GM12878 (cell line): ENCODE results near the gene OR52E6. TPM values are rescaled to one million over a fixed set of nuclear protein-coding genes. Genes with fewer than 3 reads are reported as not detected.

Source experiments
- ATAC-seq: fragments of 200-7000 bp; cut with Tn5 transposase; 3 replicates; pipeline ENCODE4 v1.9.1; 2020; ENCODE audit warnings: mild to moderate bottlenecking, moderate library complexity
- BruUV-seq: library from RNA; stranded (reverse); fragments of 400-500 nt; replicated peaks from 2 replicates; lab custom pipeline; 2021; lab: Mats Ljungman, UMichigan
- CTCF ChIA-PET: fragments of 300-600 bp; sonication (Branson Sonifier 250); formaldehyde crosslinking; extraction: SDS; loops from one replicate; lab custom pipeline; 2021; ENCODE audit warnings: inconsistent platforms; lab: Yijun Ruan, JAX
- POLR2A ChIA-PET: fragments of 350-600 bp; formaldehyde crosslinking; extraction: SDS; loops from one replicate; lab custom pipeline; 2021; ENCODE audit warnings: inconsistent platforms; lab: Charles Lee
- RAD21 ChIA-PET: fragments of 300-600 bp; sonication (Branson Sonifier 250); formaldehyde crosslinking; loops from one replicate; lab custom pipeline; 2023; ENCODE audit warnings: antibody characterized with exemption; ENCODE audit not compliant: unreplicated experiment; lab: Charles Lee
- SMC1A ChIA-PET: fragments of 300-600 bp; sonication (Branson Sonifier 250); formaldehyde crosslinking; loops from one replicate; lab custom pipeline; 2023; ENCODE audit not compliant: unreplicated experiment, uncharacterized antibody; lab: Charles Lee
- DNase-seq: peaks from one replicate; pipeline ENCODE4 v3.0.0-alpha.2; 2011; ENCODE audit warnings: low read depth, low spot score
- FAIRE-seq: peaks from 3 replicates; lab custom pipeline; 2011; peaks lifted over from hg19 to GRCh38; lab: Jason Lieb, UNC
- H2AFZ ChIP-seq: 2 replicates; pipeline ENCODE4 v1.6.0; 2011; ENCODE audit warnings: low read depth, low read length, control low read depth; ENCODE audit not compliant: control insufficient read depth
- H3K27ac ChIP-seq: 2 replicates; pipeline ENCODE4 v1.5.1; 2011; ENCODE audit warnings: control low read depth; ENCODE audit not compliant: control insufficient read depth, insufficient read depth
- H3K27me3 ChIP-seq, 2 experiments: replicated peaks in 1 of 2; 2 replicates each; pipeline versions ENCODE4 v1.6.0 to v1.6.1; 2011; ENCODE audit warnings: low read length in 1 of 2; ENCODE audit not compliant: control insufficient read depth in 2 of 2, insufficient read depth in 2 of 2
- H3K36me3 ChIP-seq, 2 experiments: 2 replicates each; pipeline ENCODE4 v1.5.1; 2011; ENCODE audit warnings: low read length in 1 of 2; ENCODE audit not compliant: control insufficient read depth in 2 of 2, insufficient read depth in 2 of 2
- H3K4me1 ChIP-seq: 2 replicates; pipeline ENCODE4 v1.6.1; 2011; ENCODE audit warnings: mild to moderate bottlenecking, low read length, moderate library complexity, mixed read lengths; ENCODE audit not compliant: control insufficient read depth, insufficient read depth
- H3K4me2 ChIP-seq: 2 replicates; pipeline ENCODE4 v1.6.0; 2011; ENCODE audit warnings: control low read depth; ENCODE audit not compliant: control insufficient read depth, insufficient read depth
- H3K4me3 ChIP-seq: fragments of 200-600 bp; sonication (generic); 2 replicates; pipeline ENCODE4 v1.5.1; 2016
- H3K79me2 ChIP-seq: 2 replicates; pipeline ENCODE4 v1.6.0; 2011; ENCODE audit warnings: low read length; ENCODE audit not compliant: control insufficient read depth, insufficient read depth
- H3K9ac ChIP-seq: 2 replicates; pipeline ENCODE4 v1.8.0; 2011; ENCODE audit warnings: low read length, control low read depth, mixed read lengths; ENCODE audit not compliant: control insufficient read depth, insufficient read depth
- H3K9me3 ChIP-seq: replicated peaks from 3 replicates; pipeline ENCODE4 v1.5.1; 2011; ENCODE audit warnings: mild to moderate bottlenecking, low read length; ENCODE audit not compliant: control insufficient read depth, insufficient read depth
- H4K20me1 ChIP-seq: 2 replicates; pipeline ENCODE4 v1.6.0; 2011; ENCODE audit not compliant: control insufficient read depth, insufficient read depth
- BRCA1 ChIP-seq: IDR thresholded peaks from 2 replicates; pipeline ENCODE4 v1.6.1; 2011; ENCODE audit warnings: low read depth, low read length, improper control_type of control experiment
- CBX5 ChIP-seq: sonication (generic); IDR thresholded peaks from 2 replicates; pipeline ENCODE4 v1.6.1; 2016; ENCODE audit warnings: low read depth, moderate library complexity, mild to moderate bottlenecking, inconsistent platforms
- CEBPB ChIP-seq, 2 experiments: fragments of 150-350 bp in 1 of 2; IDR thresholded peaks; 2 replicates each; pipeline ENCODE4 v1.6.1; 2012 to 2014; ENCODE audit warnings: low read depth in 2 of 2, low read length in 2 of 2, borderline replicate concordance in 1 of 2, inconsistent platforms in 1 of 2
- CEBPZ ChIP-seq: fragments of 150-350 bp; IDR thresholded peaks from 2 replicates; pipeline ENCODE4 v1.6.1; 2016; ENCODE audit warnings: low read depth, low read length
- DPF2 ChIP-seq: fragments of 450-650 bp; IDR thresholded peaks from 2 replicates; pipeline ENCODE4 v1.6.1; 2017; ENCODE audit warnings: mild to moderate bottlenecking
- EGR1 ChIP-seq, 2 experiments: IDR thresholded peaks; 1 replicate in 1 of 2; 2 replicates in 1 of 2; pipeline ENCODE4 v1.6.1; 2011 to 2012; ENCODE audit warnings: low read depth in 2 of 2, low read length in 2 of 2, borderline replicate concordance in 1 of 2, mild to moderate bottlenecking in 1 of 2, moderate library complexity in 1 of 2
- HCFC1 ChIP-seq: fragments of 150-350 bp; IDR thresholded peaks from 2 replicates; pipeline ENCODE4 v1.6.1; 2014; ENCODE audit warnings: low read length
- JUNB ChIP-seq: IDR thresholded peaks from 2 replicates; pipeline ENCODE4 v1.6.1; 2016; ENCODE audit warnings: antibody characterized with exemption, mild to moderate bottlenecking
- KDM1A ChIP-seq: fragments of 200-600 bp; sonication (generic); IDR thresholded peaks from 2 replicates; pipeline ENCODE4 v1.6.1; 2016; ENCODE audit warnings: borderline replicate concordance
- NKRF ChIP-seq: fragments of 450-650 bp; conservative IDR thresholded peaks from 2 replicates; pipeline ENCODE4 v1.6.1; 2017; ENCODE audit warnings: mild to moderate bottlenecking, moderate library complexity
- RAD21 ChIP-seq: IDR thresholded peaks from 2 replicates; pipeline ENCODE4 v1.6.1; 2011; ENCODE audit warnings: mild to moderate bottlenecking, low read depth, low read length, moderate library complexity; ENCODE audit not compliant: insufficient read depth
- RB1 ChIP-seq: fragments of 450-650 bp; formaldehyde crosslinking; IDR thresholded peaks from 2 replicates; pipeline ENCODE4 v1.6.1; 2017; ENCODE audit warnings: mild to moderate bottlenecking, borderline replicate concordance
- RCOR1 ChIP-seq: conservative IDR thresholded peaks from 2 replicates; pipeline ENCODE4 v1.6.1; 2012; ENCODE audit warnings: low read depth, low read length, improper control_type of control experiment
- SIN3A ChIP-seq: IDR thresholded peaks from 2 replicates; pipeline ENCODE4 v1.6.1; 2012; ENCODE audit warnings: low read depth, low read length, improper control_type of control experiment
- TCF3 ChIP-seq: IDR thresholded peaks from 2 replicates; pipeline ENCODE4 v1.6.1; 2012; ENCODE audit warnings: low read depth, mild to moderate bottlenecking, low read length, borderline replicate concordance; ENCODE audit not compliant: insufficient read depth
- TCF7 ChIP-seq: IDR thresholded peaks from 2 replicates; pipeline ENCODE4 v1.6.1; 2014; ENCODE audit warnings: antibody characterized with exemption, borderline replicate concordance
- ZBED1 ChIP-seq: IDR thresholded peaks from 2 replicates; pipeline ENCODE4 v1.6.1; 2016; ENCODE audit warnings: borderline replicate concordance
- WGBS: methylation state at CpG from one replicate; pipeline ENCODE4 v1.1.6; 2016; ENCODE audit warnings: low lambda C conversion rate; ENCODE audit not compliant: insufficient replicate concordance, insufficient coverage; ENCODE audit errors: missing lambda C conversion rate; 5-methylcytosine and 5-hydroxymethylcytosine counted together
- in situ Hi-C: fragments of 300-500 bp; cut with MboI; formaldehyde crosslinking; loops from 9 replicates; pipeline ENCODE4 v1.14.3; 2018; ENCODE audit warnings: mixed read lengths
- intact Hi-C: fragments of 100-400 bp; cut with micrococcal nuclease; formaldehyde crosslinking; loops from one replicate; pipeline ENCODE4 v1.14.2; 2022; ENCODE audit not compliant: unreplicated experiment
- polyA plus RNA-seq, 11 experiments: library from polyadenylated mRNA; depleted of rRNA in 4 of 11; unstranded in 6 of 11; stranded (reverse) in 5 of 11; fragments of >200 nt; fragmentation: Nextera tagmentation in 4 of 11; fragmentation: Illumina TruSeq in 1 of 11; extraction: Ambion mirVana in 4 of 11; extraction: Trizol in 1 of 11; gene quantifications; 1 replicate in 1 of 11; 2 replicates in 10 of 11; pipeline versions ENCODE4 v1.2.1 to v1.2.3, GENCODE V29; 2011 to 2016; ENCODE audit warnings: inconsistent platforms in 2 of 11, missing spikeins in 2 of 11, low read depth in 1 of 11
- total RNA-seq, 4 experiments: library from RNA; depleted of rRNA in 3 of 4; stranded (reverse); fragments of >200 nt in 3 of 4; fragmentation: Illumina TruSeq in 1 of 4; extraction: Trizol in 1 of 4; gene quantifications; 2 replicates each; pipeline versions ENCODE4 v1.2.1 to v1.2.3, GENCODE V29; 2013 to 2021
- TF ChIP-seq, protein P1 (sequence below): IDR thresholded peaks from 2 replicates; pipeline ENCODE4 v1.6.1; 2012; ENCODE audit warnings: low read depth, low read length, improper control_type of control experiment
- TF ChIP-seq, protein P2 (sequence below): fragments of 450-650 bp; IDR thresholded peaks from 2 replicates; pipeline ENCODE4 v1.6.1; 2017; ENCODE audit warnings: borderline replicate concordance

Gene OR52E6
- total and polyA plus RNA-seq, 10 of the 15 experiments (the other 5 are each of a cell fraction or from before 2014, with no cell fraction given), result not detected

GRCh38 chr11:5878564-5878963 lies 36.9 kb upstream of the OR52E6 start (continued):
- TF ChIP-seq, protein P1, sequence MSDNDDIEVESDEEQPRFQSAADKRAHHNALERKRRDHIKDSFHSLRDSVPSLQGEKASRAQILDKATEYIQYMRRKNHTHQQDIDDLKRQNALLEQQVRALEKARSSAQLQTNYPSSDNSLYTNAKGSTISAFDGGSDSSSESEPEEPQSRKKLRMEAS, result no peak
- no peak for TF ChIP-seq EGR1 (IDR thresholded peaks at IDR 0.05; ENCODE audit: borderline replicate concordance in 1 of 2, low read depth in 2 of 2, low read length in 2 of 2)
- no peak for TF ChIP-seq CBX5
- no peak for TF ChIP-seq ZBED1
- no peak for TF ChIP-seq KDM1A
- TF ChIP-seq HCFC1, result no peak

- ATAC-seq, result no peak
- no peaks in the 10 kb centered on the region for H3K4me1 ChIP-seq
- no peaks in the 10 kb centered on the region for H3K79me2 ChIP-seq
- in situ Hi-C loops (no loop called here), intact Hi-C loops (no loop called here)
- no peak overlapping the region for H3K4me3 ChIP-seq
- H3K27ac ChIP-seq, result no peak overlapping the region
- BruUV-seq, result no TSS peak
- H4K20me1 ChIP-seq, result no peaks in the 10 kb centered on the region
- no peaks in the 10 kb centered on the region for H3K36me3 ChIP-seq
- ChIA-PET POLR2A (no interaction called here), RAD21 (no interaction called here), SMC1A (no interaction called here), CTCF (no interaction called here)
- no peak for DNase-seq
- no peaks in the 10 kb centered on the region for H3K9me3 ChIP-seq
- FAIRE-seq, result no peak
- no peak overlapping the region for H3K9ac ChIP-seq
- no peaks in the 10 kb centered on the region for H3K27me3 ChIP-seq
- WGBS, result 45% methylated on average over 2 of the region's 2 CpGs
- H3K4me2 ChIP-seq, result no peak overlapping the region
- no peak overlapping the region for H2AFZ ChIP-seq
- TF ChIP-seq CEBPB (IDR thresholded peaks at IDR 0.05; ENCODE audit: borderline replicate concordance in 1 of 2, low read depth in 2 of 2, low read length in 2 of 2) (no peak), RB1 (no peak), DPF2 (no peak), RAD21 (no peak), TCF7 (no peak), CEBPZ (no peak), JUNB (no peak), BRCA1 (no peak), RCOR1 (no peak), NKRF (no peak), SIN3A (no peak), TCF3 (no peak)
- TF ChIP-seq, protein P2, sequence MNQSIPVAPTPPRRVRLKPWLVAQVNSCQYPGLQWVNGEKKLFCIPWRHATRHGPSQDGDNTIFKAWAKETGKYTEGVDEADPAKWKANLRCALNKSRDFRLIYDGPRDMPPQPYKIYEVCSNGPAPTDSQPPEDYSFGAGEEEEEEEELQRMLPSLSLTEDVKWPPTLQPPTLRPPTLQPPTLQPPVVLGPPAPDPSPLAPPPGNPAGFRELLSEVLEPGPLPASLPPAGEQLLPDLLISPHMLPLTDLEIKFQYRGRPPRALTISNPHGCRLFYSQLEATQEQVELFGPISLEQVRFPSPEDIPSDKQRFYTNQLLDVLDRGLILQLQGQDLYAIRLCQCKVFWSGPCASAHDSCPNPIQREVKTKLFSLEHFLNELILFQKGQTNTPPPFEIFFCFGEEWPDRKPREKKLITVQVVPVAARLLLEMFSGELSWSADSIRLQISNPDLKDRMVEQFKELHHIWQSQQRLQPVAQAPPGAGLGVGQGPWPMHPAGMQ, result no peak
These were observed 24.1 kb upstream of the OR52E6 start for GRCh38 chr11:5865826-5866225.
